Activated naive CD4-positive, alpha-beta T cell treated with anti-CD3 and anti-CD28 coated beads for 36 hours (primary cell): ENCODE measurements around the gene ZNF467. TPM values are rescaled to one million over a fixed set of nuclear protein-coding genes. Genes with fewer than 3 reads are reported as not detected.

Experiments used
- CTCF ChIA-PET: fragments of 350-600 bp; sonication (Branson Sonifier 250); formaldehyde crosslinking; loops from one replicate; lab custom pipeline; 2021; ENCODE audit warnings: antibody characterized with exemption; lab: Charles Lee
- DNase-seq: peaks from one replicate; pipeline ENCODE4 v3.0.0-alpha.2; 2020
- H3K27ac Mint-ChIP-seq: one replicate; pipeline ENCODE4 v1.8.0; 2021; ENCODE audit warnings: mild to moderate bottlenecking, mixed read lengths
- H3K27me3 Mint-ChIP-seq: one replicate; pipeline ENCODE4 v1.8.0; 2021; ENCODE audit warnings: low read depth, mixed read lengths
- H3K36me3 Mint-ChIP-seq: one replicate; pipeline ENCODE4 v1.8.0; 2021; ENCODE audit warnings: low read depth, mixed read lengths
- H3K4me1 Mint-ChIP-seq: one replicate; pipeline ENCODE4 v1.8.0; 2021; ENCODE audit warnings: low read depth, mixed read lengths
- H3K4me3 Mint-ChIP-seq: one replicate; pipeline ENCODE4 v1.8.0; 2021; ENCODE audit warnings: mild to moderate bottlenecking, moderate library complexity, mixed read lengths
- H3K9me3 Mint-ChIP-seq: one replicate; pipeline ENCODE4 v1.8.0; 2021; ENCODE audit warnings: mixed read lengths
- intact Hi-C: fragments of 100-400 bp; cut with micrococcal nuclease; formaldehyde crosslinking; loops from one replicate; pipeline ENCODE4 v1.15.1; 2023
- total RNA-seq, 2 experiments: library from RNA; stranded (reverse); gene quantifications; one replicate each; pipeline ENCODE4 v1.2.3, GENCODE V29; 2021

ZNF467 gene
- total RNA-seq, 2 experiments from 2014 or later = 0.47 to 0.93 TPM

DNA sequence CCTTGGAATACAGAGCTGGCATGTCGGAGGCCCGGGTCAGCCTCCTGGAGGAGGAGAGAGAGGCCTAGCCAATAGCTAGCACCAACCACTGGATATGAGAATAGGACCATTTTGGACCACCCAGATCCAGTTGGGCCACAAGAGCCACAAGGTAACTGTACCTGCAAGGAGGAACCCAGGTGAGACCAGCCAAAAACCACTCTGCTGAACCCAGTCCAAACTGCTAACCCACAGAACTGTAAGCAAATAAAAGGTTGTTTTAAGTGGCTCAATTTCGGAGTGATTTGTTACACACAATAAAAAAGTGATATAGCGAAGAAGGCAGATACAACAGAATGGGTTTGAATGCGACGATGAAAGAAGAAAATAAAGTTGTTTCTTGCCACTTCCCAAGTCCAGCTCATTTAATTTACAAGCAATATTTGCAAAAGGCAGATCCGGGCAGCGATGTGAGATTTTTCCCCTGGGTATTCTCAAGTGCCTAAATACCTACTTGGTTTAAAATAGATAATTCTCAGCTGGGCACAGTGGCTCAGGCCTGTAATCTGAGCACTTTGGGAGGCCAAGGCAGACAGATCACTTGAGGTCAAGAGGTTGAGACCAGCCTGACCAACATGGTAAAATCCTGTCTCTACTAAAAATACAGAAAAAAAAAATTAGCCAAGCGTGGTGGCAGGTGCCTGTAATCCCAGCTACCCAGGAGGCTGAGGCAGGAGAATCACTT lies 23.1 kb downstream of the ZNF467 start:
- no peak overlapping the region for H3K27ac Mint-ChIP-seq
- H3K27me3 Mint-ChIP-seq = no peaks in the 10 kb centered on the region
- intact Hi-C loops = no loop called here
- peaks cover 5% of the 10 kb centered on the region for H3K9me3 Mint-ChIP-seq
- no peaks in the 10 kb centered on the region for H3K36me3 Mint-ChIP-seq
- DNase-seq = no peak
- H3K4me1 Mint-ChIP-seq = no peaks in the 10 kb centered on the region
- CTCF ChIA-PET = interaction anchor here (2.7 kb wide), 1 partner anchor 8 kb away, joined by 11 read pairs; no protein-coding TSS in a partner anchor
- no peak overlapping the region for H3K4me3 Mint-ChIP-seq

DNA sequence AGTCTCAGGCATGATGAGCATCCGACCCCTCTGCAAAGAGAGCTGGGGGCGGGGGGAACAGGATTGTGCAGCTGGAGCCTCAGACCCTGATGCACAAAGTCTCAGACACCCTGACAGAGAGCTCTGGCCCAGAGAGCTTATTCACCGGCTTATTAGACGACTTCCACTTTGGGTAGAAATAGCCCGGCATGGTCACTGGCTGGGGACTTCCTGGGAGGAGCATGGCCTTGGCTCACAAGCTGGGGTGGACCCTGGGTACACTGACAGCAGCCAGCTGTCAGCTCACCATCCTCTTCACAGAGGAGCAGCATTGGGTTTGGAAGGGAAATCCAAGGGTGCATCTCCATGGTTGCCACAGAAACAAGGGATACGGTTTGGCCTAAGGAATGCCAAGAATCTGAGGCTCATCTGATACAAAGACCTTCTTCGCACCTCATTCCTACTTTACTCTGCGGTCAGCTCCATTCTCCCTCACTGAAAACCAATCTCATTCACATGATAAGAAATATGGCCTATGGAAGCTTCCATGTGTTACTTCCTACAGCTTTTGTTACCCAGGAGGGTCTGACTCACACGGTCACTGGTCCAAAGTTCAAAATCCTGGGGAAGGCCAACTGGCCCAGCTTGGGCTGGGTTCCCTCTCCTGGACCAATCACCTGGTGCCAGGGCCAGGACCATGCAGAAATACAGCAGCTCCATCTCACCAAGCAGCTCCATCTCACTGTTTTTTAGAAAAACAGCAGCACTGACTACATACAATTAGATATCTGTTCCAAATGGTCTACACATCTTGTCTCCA lies 25.1 kb downstream of the ZNF467 start:
- H3K4me1 Mint-ChIP-seq = no peaks in the 10 kb centered on the region
- no peak overlapping the region for H3K4me3 Mint-ChIP-seq
- H3K27me3 Mint-ChIP-seq = no peaks in the 10 kb centered on the region
- DNase-seq = no peak
- intact Hi-C loops = no loop called here
- no peak overlapping the region for H3K27ac Mint-ChIP-seq
- CTCF ChIA-PET = interaction anchor here (1.1 to 1.6 kb wide), 2 partner anchors 77 to 85 kb away, joined by 5 to 12 read pairs; no protein-coding TSS in a partner anchor
- H3K9me3 Mint-ChIP-seq = peaks cover 5% of the 10 kb centered on the region
- H3K36me3 Mint-ChIP-seq = no peaks in the 10 kb centered on the region

DNA sequence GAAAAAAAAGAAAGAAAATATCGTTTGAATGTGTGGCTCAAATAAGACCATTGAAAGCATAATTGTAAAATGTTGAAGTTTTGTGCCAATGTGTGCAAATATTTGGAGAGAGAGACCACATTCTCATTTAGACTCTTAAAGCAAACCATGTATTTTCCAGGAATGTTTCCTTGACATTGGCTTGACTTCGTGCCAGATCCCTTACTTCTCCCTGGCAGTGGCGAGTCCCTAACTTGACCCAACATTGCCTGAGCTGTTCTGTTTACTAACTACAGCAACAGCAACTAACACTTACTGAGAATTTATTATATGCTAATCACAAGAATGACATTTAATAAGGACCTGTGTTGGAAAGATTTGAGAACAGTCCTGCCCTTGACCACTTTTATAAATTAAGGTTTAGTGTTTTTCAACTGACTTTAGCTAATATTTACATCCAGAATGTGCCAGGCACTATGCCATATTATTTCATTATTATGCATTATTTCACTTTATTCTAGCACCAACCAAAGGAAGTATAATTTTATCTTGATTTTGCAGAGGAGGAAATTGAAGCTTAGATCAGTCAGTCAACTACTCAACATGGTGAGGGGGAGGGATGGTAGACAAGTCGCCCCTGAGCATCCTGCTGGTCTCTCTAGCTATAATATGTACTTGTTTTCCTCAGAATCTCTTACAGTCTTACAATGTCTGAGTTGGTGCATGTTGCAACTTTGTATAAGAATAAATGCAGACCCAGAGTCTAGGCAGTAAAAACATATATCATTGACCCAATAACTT lies 29.7 kb downstream of the ZNF467 start:
- no peaks in the 10 kb centered on the region for H3K9me3 Mint-ChIP-seq
- H3K4me3 Mint-ChIP-seq = no peak overlapping the region
- intact Hi-C loops = loop anchor here (5.0 kb wide), 2 partner anchors 54 to 246 kb away; partner anchors contain the start of gene ZNF746
- no peaks in the 10 kb centered on the region for H3K36me3 Mint-ChIP-seq
- DNase-seq = no peak
- peaks cover 24% of the 10 kb centered on the region for H3K27me3 Mint-ChIP-seq
- H3K4me1 Mint-ChIP-seq = peaks cover 10% of the 10 kb centered on the region
- CTCF ChIA-PET = interaction anchor here (0.6 to 1.6 kb wide), 8 partner anchors 17 to 681 kb away, joined by 3 to 9 read pairs (median 3); no protein-coding TSS in a partner anchor
- H3K27ac Mint-ChIP-seq = no peak overlapping the region

DNA sequence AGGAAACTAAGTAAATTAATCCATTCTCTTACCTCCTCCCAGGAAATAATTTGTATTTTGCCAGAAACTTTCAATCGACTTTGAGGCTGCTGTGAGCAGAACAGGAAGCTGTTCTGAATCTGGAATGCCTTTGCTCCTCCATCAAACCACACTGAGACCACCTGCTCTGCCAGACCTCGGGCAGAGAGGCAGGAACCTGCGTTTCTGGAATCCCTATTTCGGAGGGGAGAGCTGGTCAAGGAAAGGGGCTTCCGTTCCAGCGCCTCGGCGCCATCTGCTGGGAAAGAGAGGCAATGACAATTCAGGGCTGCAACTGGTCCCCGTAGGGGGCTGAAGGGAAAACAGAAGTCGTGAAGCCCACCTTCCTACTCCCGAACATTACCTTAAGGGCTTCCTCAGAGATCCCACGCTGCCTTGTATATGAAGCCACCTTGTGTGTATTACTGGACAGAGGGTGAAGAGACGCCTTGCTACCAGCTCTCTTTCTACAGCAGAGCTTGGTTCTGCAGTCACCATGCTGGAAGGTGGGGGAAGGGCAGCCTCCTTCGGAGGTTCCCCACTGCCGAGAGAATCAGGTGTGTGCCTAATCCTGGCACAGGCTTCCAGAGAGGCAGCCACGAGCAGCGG lies 31.2 kb downstream of the ZNF467 start:
- intact Hi-C loops = loop anchor here (1.0 to 5.0 kb wide), 5 partner anchors 27 to 245 kb away; partner anchors contain the start of gene ZNF746
- CTCF ChIA-PET = interaction anchor here (0.7 to 3.7 kb wide), 25 partner anchors 9 to 242 kb away, joined by 3 to 60 read pairs (median 4); no protein-coding TSS in a partner anchor
- no peak overlapping the region for H3K27ac Mint-ChIP-seq
- no peaks in the 10 kb centered on the region for H3K36me3 Mint-ChIP-seq
- DNase-seq = peak; percentile 71
- peaks cover 11% of the 10 kb centered on the region for H3K4me1 Mint-ChIP-seq
- H3K4me3 Mint-ChIP-seq = peak overlapping the region; percentile 61
- H3K9me3 Mint-ChIP-seq = no peaks in the 10 kb centered on the region
- H3K27me3 Mint-ChIP-seq = peaks cover 34% of the 10 kb centered on the region

- intact Hi-C loops = loop anchor here (1.0 to 5.0 kb wide), 5 partner anchors 26 to 244 kb away; partner anchors contain the start of gene ZNF746
- Mint-ChIP-seq H3K27me3 (peaks cover 37% of the 10 kb centered on the region), H3K4me1 (peaks cover 13% of the 10 kb centered on the region), H3K27ac (no peak overlapping the region), H3K36me3 (no peaks in the 10 kb centered on the region), H3K4me3 (peak overlapping the region; percentile 61), H3K9me3 (no peaks in the 10 kb centered on the region)
- DNase-seq = peak; percentile 17
- CTCF ChIA-PET = interaction anchor here (0.7 to 3.7 kb wide), 25 partner anchors 10 to 241 kb away, joined by 3 to 60 read pairs (median 4); no protein-coding TSS in a partner anchor
Measured at GRCh38 chr7:149741629-149742028, 31.8 kb downstream of the ZNF467 start.

- Mint-ChIP-seq H3K27ac (no peak overlapping the region), H3K27me3 (peaks cover 34% of the 10 kb centered on the region), H3K36me3 (peaks cover 3% of the 10 kb centered on the region), H3K4me3 (no peak overlapping the region), H3K9me3 (no peaks in the 10 kb centered on the region), H3K4me1 (peaks cover 16% of the 10 kb centered on the region)
- CTCF ChIA-PET = interaction anchor here (0.7 kb wide), 1 partner anchor 74 kb away, joined by 3 read pairs; no protein-coding TSS in a partner anchor
- intact Hi-C loops = no loop called here
- no peak for DNase-seq
Measured at GRCh38 chr7:149736478-149737360, 36.7 kb downstream of the ZNF467 start.

GRCh38 chr7:149735779-149736477 lies 37.5 kb downstream of the ZNF467 start:
- no peak for DNase-seq
- Mint-ChIP-seq H3K4me1 (peaks cover 16% of the 10 kb centered on the region), H3K4me3 (no peak overlapping the region), H3K36me3 (peaks cover 4% of the 10 kb centered on the region), H3K27me3 (peaks cover 31% of the 10 kb centered on the region), H3K9me3 (no peaks in the 10 kb centered on the region), H3K27ac (no peak overlapping the region)
- CTCF ChIA-PET = no interaction called here
- intact Hi-C loops = no loop called here

DNA sequence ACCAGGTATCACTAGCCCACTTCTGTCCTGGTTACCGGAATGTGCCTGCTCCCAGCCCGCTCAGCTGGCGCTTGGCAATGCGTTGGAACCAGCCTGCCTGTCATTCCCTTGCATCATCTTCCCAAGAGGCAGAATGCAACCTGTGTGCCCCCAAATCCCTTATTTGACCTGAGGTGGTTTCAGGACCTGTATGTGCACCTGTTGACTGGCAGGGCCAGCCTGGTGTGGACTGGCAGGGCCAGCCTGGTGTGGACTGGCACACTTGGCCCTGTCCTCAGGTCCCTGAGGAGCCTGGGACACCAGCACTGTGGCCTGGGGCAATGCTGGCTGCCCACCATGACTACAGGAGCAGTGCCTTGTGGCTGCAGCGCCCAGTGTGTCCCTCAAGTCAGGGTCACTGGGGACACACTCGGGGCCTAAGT lies 38.2 kb downstream of the ZNF467 start:
- H3K9me3 Mint-ChIP-seq = no peaks in the 10 kb centered on the region
- H3K27me3 Mint-ChIP-seq = peaks cover 24% of the 10 kb centered on the region
- peaks cover 8% of the 10 kb centered on the region for H3K36me3 Mint-ChIP-seq
- peaks cover 16% of the 10 kb centered on the region for H3K4me1 Mint-ChIP-seq
- H3K4me3 Mint-ChIP-seq = no peak overlapping the region
- CTCF ChIA-PET = no interaction called here
- intact Hi-C loops = no loop called here
- no peak for DNase-seq
- no peak overlapping the region for H3K27ac Mint-ChIP-seq

DNA sequence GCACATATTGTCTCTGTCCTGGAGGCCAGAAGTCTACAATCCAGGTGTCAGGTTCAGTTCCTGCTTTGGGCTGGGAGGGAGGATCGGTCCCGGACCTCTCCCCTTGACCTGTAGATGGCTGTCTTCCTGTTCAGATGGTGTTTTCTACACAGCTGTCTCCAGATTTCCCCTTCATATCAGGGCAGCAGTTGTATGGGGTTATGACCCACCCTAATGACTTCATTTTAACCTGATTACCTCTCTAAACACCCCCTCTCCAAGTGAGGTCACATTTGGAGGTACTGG lies 38.7 kb downstream of the ZNF467 start:
- H3K27ac Mint-ChIP-seq = no peak overlapping the region
- H3K36me3 Mint-ChIP-seq = peaks cover 8% of the 10 kb centered on the region
- H3K9me3 Mint-ChIP-seq = no peaks in the 10 kb centered on the region
- H3K27me3 Mint-ChIP-seq = peaks cover 23% of the 10 kb centered on the region
- peaks cover 16% of the 10 kb centered on the region for H3K4me1 Mint-ChIP-seq
- CTCF ChIA-PET = no interaction called here
- intact Hi-C loops = no loop called here
- no peak for DNase-seq
- no peak overlapping the region for H3K4me3 Mint-ChIP-seq

DNA sequence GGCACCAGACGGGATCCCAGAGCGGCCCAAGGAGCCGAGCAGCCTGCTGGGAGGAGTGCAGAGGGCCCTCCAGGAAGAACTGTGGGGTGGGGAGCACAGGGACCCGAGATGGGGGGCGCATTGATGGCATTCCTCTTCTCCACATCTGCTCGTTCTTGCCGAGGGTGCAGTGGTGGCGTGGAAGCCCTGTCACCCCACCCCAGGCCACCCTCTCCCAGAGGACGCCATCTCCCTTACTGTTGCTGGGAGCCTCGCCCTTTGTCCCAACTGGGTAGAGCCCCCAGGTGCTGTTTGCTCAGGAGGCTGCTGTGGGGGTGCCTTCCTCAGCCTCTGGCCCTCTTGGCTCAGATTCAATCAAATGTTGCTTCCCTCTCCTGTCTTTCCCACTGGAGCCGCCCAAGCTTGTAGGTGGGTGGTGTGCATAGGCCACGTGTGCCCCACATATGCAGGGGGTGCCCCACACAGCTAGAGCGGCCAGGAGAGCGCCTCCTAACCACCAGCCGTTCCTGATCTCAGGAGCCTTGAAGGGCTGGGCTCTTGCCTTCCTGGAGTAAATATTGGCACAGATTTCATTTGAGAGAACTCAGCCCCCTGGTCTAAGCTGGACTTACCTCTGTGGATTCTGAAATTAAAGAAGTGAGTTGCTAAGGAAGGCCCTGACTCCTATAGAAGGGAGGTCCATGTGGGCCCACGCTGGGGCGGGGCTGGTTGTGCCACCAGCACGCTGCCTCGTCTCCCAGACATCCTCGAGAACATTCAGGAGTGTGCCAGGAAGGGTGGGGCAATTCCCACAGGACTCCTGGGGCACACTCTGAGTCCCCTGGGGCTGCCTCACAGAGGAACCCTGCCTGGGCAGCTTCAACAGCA lies 39.2 kb downstream of the ZNF467 start:
- H3K4me3 Mint-ChIP-seq = no peak overlapping the region
- CTCF ChIA-PET = no interaction called here
- peaks cover 19% of the 10 kb centered on the region for H3K27me3 Mint-ChIP-seq
- H3K27ac Mint-ChIP-seq = no peak overlapping the region
- intact Hi-C loops = no loop called here
- no peak for DNase-seq
- H3K9me3 Mint-ChIP-seq = no peaks in the 10 kb centered on the region
- peaks cover 8% of the 10 kb centered on the region for H3K36me3 Mint-ChIP-seq
- peaks cover 16% of the 10 kb centered on the region for H3K4me1 Mint-ChIP-seq
